Duodenal mucosa (tissue), 2 donors: ENCODE measurements around the gene TRIM44.
"Not testable (repeated sequence)": the region's sequence is repeated elsewhere in the genome, so short reads cannot be mapped to it uniquely, and the experiment has no call there.

Source experiments
- H3K27ac ChIP-seq: one replicate; pipeline ENCODE4 v1.7.0; 2013; ENCODE audit warnings: low read depth, low read length
- H3K27me3 ChIP-seq, 2 donors: one replicate each; pipeline ENCODE4 v1.7.0; 2013; ENCODE audit warnings: low read length in 2 of 2, control low read depth in 1 of 2; ENCODE audit not compliant: insufficient read depth in 2 of 2, control insufficient read depth in 1 of 2
- H3K36me3 ChIP-seq, 2 donors: one replicate each; pipeline ENCODE4 v1.7.0; 2013; ENCODE audit warnings: low read length in 2 of 2, control low read depth in 1 of 2; ENCODE audit not compliant: insufficient read depth in 2 of 2, control insufficient read depth in 1 of 2
- H3K4me1 ChIP-seq, 2 donors: one replicate each; pipeline ENCODE4 v1.7.0; 2013; ENCODE audit warnings: low read length in 2 of 2, control low read depth in 1 of 2; ENCODE audit not compliant: insufficient read depth in 2 of 2, control insufficient read depth in 1 of 2
- H3K4me3 ChIP-seq, 2 donors: one replicate each; pipeline ENCODE4 v1.7.0; 2013; ENCODE audit warnings: low read length in 2 of 2, low read depth in 1 of 2
- H3K9ac ChIP-seq, 2 donors: one replicate each; pipeline ENCODE4 v1.7.0; 2013; ENCODE audit warnings: low read length in 2 of 2, low read depth in 1 of 2
- H3K9me3 ChIP-seq, 2 donors: one replicate each; pipeline ENCODE4 v1.7.0; 2013; ENCODE audit warnings: low read length in 2 of 2, control low read depth in 1 of 2; ENCODE audit not compliant: control insufficient read depth in 1 of 2

Gene TRIM44

DNA sequence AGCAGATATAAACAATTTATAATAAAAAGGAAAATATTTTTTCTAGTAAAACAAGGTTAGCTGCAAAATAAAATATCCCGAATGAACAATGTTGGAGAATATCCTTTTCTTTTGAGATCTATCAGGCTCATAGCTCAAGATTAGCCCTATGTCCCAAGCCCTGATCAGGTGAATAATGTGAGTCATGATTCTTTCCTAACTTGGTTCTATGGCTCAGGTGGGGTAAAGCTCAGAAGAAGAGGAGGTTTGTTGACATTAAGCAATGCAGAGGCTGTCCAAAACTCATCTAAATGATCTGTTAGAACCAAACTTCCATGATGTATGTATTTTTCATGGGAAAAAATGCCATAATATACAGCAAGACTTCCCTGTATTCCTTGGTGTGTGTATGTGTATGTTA is 86.1 kb downstream of the TRIM44 start:
- no peak overlapping the region for H3K27ac ChIP-seq
- no peak overlapping the region for H3K4me3 ChIP-seq
- H3K36me3 ChIP-seq: peaks cover 0 to 2% of the 10 kb centered on the region in 2 donors
- H3K9ac ChIP-seq: no peak overlapping the region
- no peaks in the 10 kb centered on the region for H3K9me3 ChIP-seq
- H3K4me1 ChIP-seq: peaks cover 7 to 20% of the 10 kb centered on the region in 2 donors
- no peaks in the 10 kb centered on the region for H3K27me3 ChIP-seq

- no peaks in the 10 kb centered on the region for H3K9me3 ChIP-seq
- no peaks in the 10 kb centered on the region for H3K36me3 ChIP-seq
- H3K27ac ChIP-seq: no peak overlapping the region
- H3K4me1 ChIP-seq: peaks cover 7 to 20% of the 10 kb centered on the region in 2 donors
- H3K9ac ChIP-seq: no peak overlapping the region
- no peaks in the 10 kb centered on the region for H3K27me3 ChIP-seq
- H3K4me3 ChIP-seq: no peak overlapping the region
Observed at GRCh38 chr11:35750315-35750714, 87.7 kb downstream of the TRIM44 start.

DNA sequence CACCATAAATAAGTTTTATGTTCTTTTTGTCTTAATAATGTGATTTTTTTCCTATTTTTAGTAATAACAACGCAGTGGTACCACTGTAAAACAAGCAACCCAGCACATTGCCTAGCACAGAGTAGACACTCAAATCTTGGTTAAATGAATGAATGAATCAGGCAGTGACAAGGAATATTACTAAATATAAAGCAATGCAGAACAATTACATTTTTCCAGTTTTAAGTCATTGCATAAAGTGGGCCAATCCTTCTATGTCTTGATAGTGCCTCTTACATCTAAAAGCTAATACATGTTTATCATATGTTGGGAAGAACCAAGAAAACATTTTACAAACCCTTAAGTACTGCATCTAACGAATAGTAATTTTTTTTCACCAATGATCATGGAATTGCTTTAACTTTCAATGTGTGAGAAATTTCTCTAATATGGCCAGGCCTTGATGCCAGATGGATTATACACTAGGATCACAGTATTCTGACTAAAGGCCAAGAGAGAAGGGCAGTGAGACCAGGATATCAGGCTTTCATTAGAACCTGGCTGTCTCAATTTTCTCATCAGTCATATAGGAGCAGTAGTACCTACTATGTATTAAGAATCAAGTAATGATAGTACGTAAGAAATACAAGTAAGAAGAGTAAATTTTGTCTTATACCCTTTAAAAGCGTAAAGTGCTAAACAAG is 88.5 kb downstream of the TRIM44 start:
- Histone ChIP-seq H3K36me3 (no peaks in the 10 kb centered on the region), H3K9me3 (no peaks in the 10 kb centered on the region), H3K4me3 (no peak overlapping the region), H3K4me1 (peaks cover 7 to 20% of the 10 kb centered on the region in 2 donors), H3K9ac (no peak overlapping the region), H3K27me3 (no peaks in the 10 kb centered on the region), H3K27ac (no peak overlapping the region)

GRCh38 chr11:35751664-35752061 is 89.1 kb downstream of the TRIM44 start:
- Histone ChIP-seq H3K36me3 (no peaks in the 10 kb centered on the region), H3K4me3 (no peak overlapping the region), H3K27ac (no peak overlapping the region), H3K9ac (no peak overlapping the region), H3K9me3 (no peaks in the 10 kb centered on the region), H3K4me1 (peaks cover 7 to 20% of the 10 kb centered on the region in 2 donors), H3K27me3 (no peaks in the 10 kb centered on the region)

GRCh38 chr11:35752115-35752514 is 89.5 kb downstream of the TRIM44 start:
- no peaks in the 10 kb centered on the region for H3K36me3 ChIP-seq
- H3K9ac ChIP-seq: no peak overlapping the region
- H3K4me3 ChIP-seq: no peak overlapping the region
- peaks cover 7 to 16% of the 10 kb centered on the region in 2 donors for H3K4me1 ChIP-seq
- no peak overlapping the region for H3K27ac ChIP-seq
- no peaks in the 10 kb centered on the region for H3K27me3 ChIP-seq
- no peaks in the 10 kb centered on the region for H3K9me3 ChIP-seq

DNA sequence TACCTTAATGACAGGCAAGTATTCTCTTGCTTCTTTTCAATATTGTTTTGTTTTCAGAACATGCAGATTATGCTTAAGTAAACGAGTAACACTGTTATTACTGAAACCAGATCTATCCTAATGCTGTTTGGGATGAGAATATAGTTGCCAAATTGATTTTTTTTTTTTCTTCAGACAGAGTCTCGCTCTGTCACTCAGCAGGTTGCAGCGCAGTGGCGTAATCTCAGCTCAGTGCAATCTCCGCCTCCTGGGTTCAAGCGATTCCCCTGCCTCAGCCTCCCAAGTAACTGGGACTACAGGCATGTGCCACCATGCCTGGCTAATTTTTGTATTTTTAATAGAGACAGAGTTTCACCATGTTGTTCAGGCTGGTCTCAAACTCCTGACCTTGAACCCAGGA is 91.0 kb downstream of the TRIM44 start:
- peaks cover 7 to 14% of the 10 kb centered on the region in 2 donors for H3K4me1 ChIP-seq
- not testable (repeated sequence) for H3K9ac ChIP-seq, H3K4me3 ChIP-seq, H3K36me3 ChIP-seq, H3K27me3 ChIP-seq, H3K27ac ChIP-seq, H3K9me3 ChIP-seq

GRCh38 chr11:35759951-35760350 is 97.4 kb downstream of the TRIM44 start:
- H3K9ac ChIP-seq, H3K9me3 ChIP-seq, H3K36me3 ChIP-seq, H3K4me1 ChIP-seq, H3K27me3 ChIP-seq, H3K27ac ChIP-seq, H3K4me3 ChIP-seq: not testable (repeated sequence)

- no peak overlapping the region for H3K4me3 ChIP-seq
- no peak overlapping the region for H3K27ac ChIP-seq
- H3K27me3 ChIP-seq: no peaks in the 10 kb centered on the region
- H3K36me3 ChIP-seq: no peaks in the 10 kb centered on the region
- no peak overlapping the region for H3K9ac ChIP-seq
- no peaks in the 10 kb centered on the region for H3K4me1 ChIP-seq
- no peaks in the 10 kb centered on the region for H3K9me3 ChIP-seq
Observed at GRCh38 chr11:35761899-35762298, 99.3 kb downstream of the TRIM44 start.

- Histone ChIP-seq H3K9me3 (no peaks in the 10 kb centered on the region), H3K9ac (no peak overlapping the region), H3K27me3 (no peaks in the 10 kb centered on the region), H3K27ac (no peak overlapping the region), H3K4me3 (no peak overlapping the region), H3K36me3 (no peaks in the 10 kb centered on the region), H3K4me1 (no peaks in the 10 kb centered on the region)
Observed at GRCh38 chr11:35763301-35763700, 100.7 kb downstream of the TRIM44 start.

DNA sequence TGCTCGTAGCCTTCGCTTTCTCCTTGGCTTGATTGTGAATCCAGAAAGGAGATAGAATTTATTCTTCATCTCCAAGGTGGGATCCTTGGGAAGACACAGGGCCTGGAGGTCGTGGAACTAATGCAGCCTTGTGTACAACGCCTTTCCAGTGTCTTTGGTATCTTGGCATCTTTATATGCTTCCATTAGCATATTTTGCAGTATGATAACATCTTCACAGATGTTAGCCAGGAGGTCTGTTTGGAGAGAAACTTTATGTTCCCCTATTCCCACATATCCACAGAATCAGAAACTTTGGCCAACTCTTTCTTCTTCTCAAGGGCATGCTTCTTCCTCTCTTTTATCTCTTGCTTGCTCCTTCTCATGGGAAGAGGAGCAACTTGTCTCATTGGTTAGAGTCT is 101.2 kb downstream of the TRIM44 start:
- Histone ChIP-seq H3K4me1 (no peaks in the 10 kb centered on the region), H3K36me3 (no peaks in the 10 kb centered on the region), H3K4me3 (no peak overlapping the region), H3K27ac (no peak overlapping the region), H3K9ac (no peak overlapping the region), H3K9me3 (no peaks in the 10 kb centered on the region), H3K27me3 (no peaks in the 10 kb centered on the region)

DNA sequence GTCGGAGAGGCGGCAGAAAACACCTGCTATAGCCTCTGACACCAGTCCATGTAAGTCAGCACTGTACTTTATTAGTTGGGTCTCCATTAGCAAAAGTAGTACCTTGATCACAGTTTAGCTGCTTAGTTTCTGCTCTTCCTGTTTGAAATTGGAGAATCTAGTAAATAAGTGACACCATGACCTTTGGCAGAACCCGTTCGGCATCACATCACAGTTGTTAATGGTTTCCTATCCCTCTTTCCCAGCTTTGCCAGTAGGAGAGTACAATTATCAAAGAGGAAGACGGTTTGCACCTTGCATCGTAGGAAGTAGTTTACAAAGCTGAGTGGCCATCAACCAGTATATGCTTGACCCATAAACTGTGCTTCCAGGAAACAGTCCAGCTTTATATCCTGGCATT is 101.8 kb downstream of the TRIM44 start:
- no peak overlapping the region for H3K9ac ChIP-seq
- H3K4me3 ChIP-seq: no peak overlapping the region
- no peaks in the 10 kb centered on the region for H3K36me3 ChIP-seq
- no peaks in the 10 kb centered on the region for H3K27me3 ChIP-seq
- no peaks in the 10 kb centered on the region for H3K4me1 ChIP-seq
- H3K27ac ChIP-seq: no peak overlapping the region
- no peaks in the 10 kb centered on the region for H3K9me3 ChIP-seq
